ENCODE data around the gene CRTC2.

Gene CRTC2

GRCh38 chr1:153976819-153977249 lies 18.4 kb upstream of the CRTC2 start:
- no peak for DNase-seq (ENCODE audit: low read depth in 2 of 2, low spot score in 1 of 2)

GRCh38 chr1:153973525-153973924 lies 15.1 kb upstream of the CRTC2 start:
- DNase-seq (ENCODE audit: low read depth in 2 of 2, low spot score in 1 of 2), result no peak

- no peak for DNase-seq (ENCODE audit: low read depth in 2 of 2, low spot score in 1 of 2)
Observed at GRCh38 chr1:153973071-153973470, 14.7 kb upstream of the CRTC2 start.

GRCh38 chr1:153970346-153970745 lies 11.9 kb upstream of the CRTC2 start:
- DNase-seq (ENCODE audit: low read depth in 2 of 2, low spot score in 1 of 2), result no peak

GRCh38 chr1:153968972-153969371 lies 10.6 kb upstream of the CRTC2 start:
- DNase-seq (ENCODE audit: low read depth in 2 of 2, low spot score in 1 of 2), result no peak

- DNase-seq (ENCODE audit: low read depth in 2 of 2, low spot score in 1 of 2), result no peak
Observed at GRCh38 chr1:153968408-153968807, 10.0 kb upstream of the CRTC2 start.

- DNase-seq (ENCODE audit: low read depth in 2 of 2, low spot score in 1 of 2), result no peak
Observed at GRCh38 chr1:153968000-153968363, 9.6 kb upstream of the CRTC2 start.

- DNase-seq (ENCODE audit: low read depth in 2 of 2, low spot score in 1 of 2), result peak; percentile 51 to 73
Observed at GRCh38 chr1:153967107-153967999, 8.9 kb upstream of the CRTC2 start, which contains the start of gene CREB3L4. Gene CREB3L4 (plus strand): TSS chr1:153967902. CDS start chr1:153968526, 624 bp downstream.

GRCh38 chr1:153963850-153964331 lies 5.5 kb upstream of the CRTC2 start:
- no peak for DNase-seq (ENCODE audit: low read depth in 2 of 2, low spot score in 1 of 2)

- DNase-seq (ENCODE audit: low read depth in 2 of 2, low spot score in 1 of 2), result peak; percentile 87 to 88
Observed at GRCh38 chr1:153963030-153963849, 4.8 kb upstream of the CRTC2 start, which contains the start of gene SLC39A1. Gene SLC39A1 (minus strand): TSS chr1:153963537. CDS start chr1:153962715, 822 bp downstream.

- DNase-seq (ENCODE audit: low read depth in 2 of 2, low spot score in 1 of 2), result no peak
Observed at GRCh38 chr1:153962088-153963029, 3.9 kb upstream of the CRTC2 start.

GRCh38 chr1:153961421-153961820 lies 3.0 kb upstream of the CRTC2 start:
- no peak for DNase-seq (ENCODE audit: low read depth in 2 of 2, low spot score in 1 of 2)

- no peak for DNase-seq (ENCODE audit: low read depth in 2 of 2, low spot score in 1 of 2)
Observed at GRCh38 chr1:153960206-153960605, 1.8 kb upstream of the CRTC2 start.

GRCh38 chr1:153959454-153959853 lies 1.0 kb upstream of the CRTC2 start:
- no peak for DNase-seq (ENCODE audit: low read depth in 2 of 2, low spot score in 1 of 2)

GRCh38 chr1:153958961-153959260 lies 499 bp upstream of the CRTC2 start:
- no peak for DNase-seq (ENCODE audit: low read depth in 2 of 2, low spot score in 1 of 2)

GRCh38 chr1:153957744-153958110 lies 685 bp downstream of the CRTC2 start:
- DNase-seq (ENCODE audit: low read depth in 2 of 2, low spot score in 1 of 2), result peak in 1 of 2 donors; percentile 21

- no peak for DNase-seq (ENCODE audit: low read depth in 2 of 2, low spot score in 1 of 2)
Observed at GRCh38 chr1:153956997-153957715, 1.3 kb downstream of the CRTC2 start.

GRCh38 chr1:153954826-153955225 lies 3.6 kb downstream of the CRTC2 start:
- no peak for DNase-seq (ENCODE audit: low read depth in 2 of 2, low spot score in 1 of 2)

GRCh38 chr1:153953859-153954365 lies 4.5 kb downstream of the CRTC2 start:
- DNase-seq (ENCODE audit: low read depth in 2 of 2, low spot score in 1 of 2), result no peak

GRCh38 chr1:153951801-153952200 lies 6.6 kb downstream of the CRTC2 start:
- no peak for DNase-seq (ENCODE audit: low read depth in 2 of 2, low spot score in 1 of 2)
